PFSK-1 (cell line): ENCODE data around the gene SKOR2.

Experiments used
- FOXP2 ChIP-seq: optimal IDR thresholded peaks from 2 replicates; pipeline ENCODE3; 2011; ENCODE audit warnings: borderline replicate concordance, control low read depth, inconsistent platforms; ENCODE audit not compliant: insufficient read depth; ENCODE audit errors: extremely low read length, extremely low read depth
- POLR2AphosphoS5 ChIP-seq: IDR thresholded peaks from 2 replicates; pipeline ENCODE4 v1.6.1; 2012; ENCODE audit warnings: low read depth, mild to moderate bottlenecking, control low read depth, low read length, moderate library complexity
- SIN3A ChIP-seq: IDR thresholded peaks from 2 replicates; pipeline ENCODE4 v1.6.1; 2012; ENCODE audit warnings: mild to moderate bottlenecking, low read length, moderate library complexity, borderline replicate concordance; ENCODE audit not compliant: insufficient read depth
- TAF1 ChIP-seq: IDR thresholded peaks from 2 replicates; pipeline ENCODE4 v1.6.1; 2012; ENCODE audit warnings: low read length, control low read depth, borderline replicate concordance; ENCODE audit not compliant: insufficient read depth
- TF ChIP-seq, protein P1 (sequence below), 2 experiments: IDR thresholded peaks; 2 replicates each; pipeline versions ENCODE4 v1.6.1 to v1.8.0; 2011 to 2012; ENCODE audit warnings: low read depth in 2 of 2, low read length in 2 of 2, control low read depth in 1 of 2, inconsistent platforms in 1 of 2, mild to moderate bottlenecking in 1 of 2, moderate library complexity in 1 of 2; ENCODE audit not compliant: insufficient read depth in 1 of 2

SKOR2 gene

DNA sequence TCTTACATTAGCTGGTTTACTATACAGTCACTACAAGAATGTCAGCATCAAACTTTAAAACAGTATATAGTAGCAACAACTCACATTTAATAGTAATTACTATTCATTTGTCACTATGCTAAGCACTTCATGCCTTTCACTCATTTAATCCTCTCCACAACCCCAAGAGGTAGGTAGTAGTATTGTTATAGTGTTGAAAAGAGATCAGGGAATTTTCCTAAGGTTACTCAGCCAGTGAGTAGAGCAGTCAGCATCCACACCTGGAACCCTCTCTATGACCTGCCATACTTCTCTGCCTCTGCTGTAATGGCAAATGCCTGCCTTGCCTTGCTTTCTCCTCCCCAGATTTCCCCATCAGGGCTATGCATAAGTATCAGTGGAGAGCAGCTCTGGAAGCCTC is 24.8 kb downstream of the SKOR2 start:
- TF ChIP-seq POLR2AphosphoS5, result no peak
- TF ChIP-seq SIN3A, result no peak

DNA sequence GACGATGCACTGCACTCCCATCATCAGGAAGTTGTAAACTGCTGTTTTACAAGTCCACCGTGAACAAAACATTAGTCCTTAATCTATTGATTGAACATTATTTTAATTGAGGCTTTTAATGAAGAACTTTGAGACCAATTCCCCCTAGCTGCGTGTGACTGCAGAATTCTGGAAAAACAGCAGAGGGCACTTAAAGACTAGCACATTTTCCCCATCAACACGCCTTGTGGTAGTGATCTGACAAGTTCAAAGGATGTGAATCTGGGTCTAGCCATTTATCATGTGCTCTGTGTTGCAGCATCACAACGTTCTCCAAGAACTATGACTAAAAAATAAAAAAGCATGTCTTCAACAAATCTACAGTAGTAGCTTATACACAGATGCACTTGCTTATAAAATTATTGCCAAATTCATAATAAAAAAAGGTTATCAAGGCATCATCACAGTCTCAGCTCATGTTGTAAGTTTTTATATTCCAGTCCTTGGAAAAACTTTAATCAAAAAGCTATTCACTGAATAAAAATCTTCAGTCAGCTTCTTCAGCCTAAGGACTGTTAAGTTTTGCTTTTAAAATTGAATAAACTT is 35.8 kb downstream of the SKOR2 start:
- no peak for TF ChIP-seq TAF1
- no peak for TF ChIP-seq FOXP2

DNA sequence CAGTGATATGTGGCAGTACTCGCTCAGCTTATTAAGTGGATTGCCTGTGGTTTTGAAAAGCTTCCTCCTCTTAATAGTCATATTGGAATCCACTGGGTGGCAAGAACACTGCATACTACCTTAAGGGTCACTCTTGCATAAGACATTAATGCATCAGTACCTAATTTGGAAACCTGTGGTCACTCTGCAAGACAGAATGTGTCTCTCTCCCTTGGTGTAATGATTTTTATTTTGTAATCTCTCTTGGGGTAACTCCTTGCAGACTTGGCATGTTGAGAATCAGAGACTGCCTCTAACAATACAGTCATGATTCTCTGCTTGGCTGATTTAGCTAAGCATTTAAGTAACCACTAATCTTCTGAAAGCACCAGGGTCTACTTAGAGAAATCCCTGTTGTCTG is 42.3 kb downstream of the SKOR2 start:
- TF ChIP-seq, protein P1, sequence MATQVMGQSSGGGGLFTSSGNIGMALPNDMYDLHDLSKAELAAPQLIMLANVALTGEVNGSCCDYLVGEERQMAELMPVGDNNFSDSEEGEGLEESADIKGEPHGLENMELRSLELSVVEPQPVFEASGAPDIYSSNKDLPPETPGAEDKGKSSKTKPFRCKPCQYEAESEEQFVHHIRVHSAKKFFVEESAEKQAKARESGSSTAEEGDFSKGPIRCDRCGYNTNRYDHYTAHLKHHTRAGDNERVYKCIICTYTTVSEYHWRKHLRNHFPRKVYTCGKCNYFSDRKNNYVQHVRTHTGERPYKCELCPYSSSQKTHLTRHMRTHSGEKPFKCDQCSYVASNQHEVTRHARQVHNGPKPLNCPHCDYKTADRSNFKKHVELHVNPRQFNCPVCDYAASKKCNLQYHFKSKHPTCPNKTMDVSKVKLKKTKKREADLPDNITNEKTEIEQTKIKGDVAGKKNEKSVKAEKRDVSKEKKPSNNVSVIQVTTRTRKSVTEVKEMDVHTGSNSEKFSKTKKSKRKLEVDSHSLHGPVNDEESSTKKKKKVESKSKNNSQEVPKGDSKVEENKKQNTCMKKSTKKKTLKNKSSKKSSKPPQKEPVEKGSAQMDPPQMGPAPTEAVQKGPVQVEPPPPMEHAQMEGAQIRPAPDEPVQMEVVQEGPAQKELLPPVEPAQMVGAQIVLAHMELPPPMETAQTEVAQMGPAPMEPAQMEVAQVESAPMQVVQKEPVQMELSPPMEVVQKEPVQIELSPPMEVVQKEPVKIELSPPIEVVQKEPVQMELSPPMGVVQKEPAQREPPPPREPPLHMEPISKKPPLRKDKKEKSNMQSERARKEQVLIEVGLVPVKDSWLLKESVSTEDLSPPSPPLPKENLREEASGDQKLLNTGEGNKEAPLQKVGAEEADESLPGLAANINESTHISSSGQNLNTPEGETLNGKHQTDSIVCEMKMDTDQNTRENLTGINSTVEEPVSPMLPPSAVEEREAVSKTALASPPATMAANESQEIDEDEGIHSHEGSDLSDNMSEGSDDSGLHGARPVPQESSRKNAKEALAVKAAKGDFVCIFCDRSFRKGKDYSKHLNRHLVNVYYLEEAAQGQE (IDR thresholded peaks at IDR 0.05; ENCODE audit: insufficient read depth in 1 of 2, low read depth in 2 of 2, low read length in 2 of 2), result no peak
- TF ChIP-seq FOXP2, result no peak
- TF ChIP-seq TAF1, result no peak
- no peak for TF ChIP-seq SIN3A
- no peak for TF ChIP-seq POLR2AphosphoS5

DNA sequence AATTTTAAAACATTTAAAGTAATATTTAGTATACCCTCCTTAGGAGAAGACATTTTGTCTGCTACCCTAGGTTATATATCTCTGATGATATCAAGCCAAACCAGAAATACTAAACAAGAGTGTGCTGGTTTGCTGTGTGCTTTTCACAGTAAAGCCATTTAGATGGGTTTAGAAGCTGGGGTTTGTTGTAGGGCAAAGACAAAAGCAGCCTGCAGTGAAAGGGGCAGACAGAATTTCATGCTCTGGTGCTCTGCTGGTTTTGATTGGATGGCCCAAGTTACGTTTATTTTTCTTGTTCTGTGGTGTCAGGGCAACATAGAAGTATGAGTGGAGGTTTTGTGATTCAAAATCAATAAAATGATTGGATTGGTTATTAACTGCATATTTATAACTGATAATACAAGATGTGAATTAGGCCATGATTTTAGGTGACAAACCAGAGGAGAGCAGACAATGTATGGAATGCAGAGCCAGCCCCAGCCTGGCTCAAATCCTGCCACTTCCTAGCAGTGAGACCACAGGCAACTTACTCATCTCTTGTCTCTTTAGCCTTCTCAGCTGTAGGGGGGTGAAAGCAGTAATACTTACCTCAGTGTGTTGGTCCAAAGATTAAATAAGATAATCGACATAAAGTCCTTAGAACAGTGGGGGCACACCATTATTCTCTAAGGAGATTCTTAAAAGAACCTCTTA is 44.4 kb downstream of the SKOR2 start:
- TF ChIP-seq FOXP2, result no peak
- no peak for TF ChIP-seq TAF1
- no peak for TF ChIP-seq POLR2AphosphoS5
- TF ChIP-seq SIN3A, result no peak
- TF ChIP-seq, protein P1 (IDR thresholded peaks at IDR 0.05; ENCODE audit: insufficient read depth in 1 of 2, low read depth in 2 of 2, low read length in 2 of 2), result no peak

DNA sequence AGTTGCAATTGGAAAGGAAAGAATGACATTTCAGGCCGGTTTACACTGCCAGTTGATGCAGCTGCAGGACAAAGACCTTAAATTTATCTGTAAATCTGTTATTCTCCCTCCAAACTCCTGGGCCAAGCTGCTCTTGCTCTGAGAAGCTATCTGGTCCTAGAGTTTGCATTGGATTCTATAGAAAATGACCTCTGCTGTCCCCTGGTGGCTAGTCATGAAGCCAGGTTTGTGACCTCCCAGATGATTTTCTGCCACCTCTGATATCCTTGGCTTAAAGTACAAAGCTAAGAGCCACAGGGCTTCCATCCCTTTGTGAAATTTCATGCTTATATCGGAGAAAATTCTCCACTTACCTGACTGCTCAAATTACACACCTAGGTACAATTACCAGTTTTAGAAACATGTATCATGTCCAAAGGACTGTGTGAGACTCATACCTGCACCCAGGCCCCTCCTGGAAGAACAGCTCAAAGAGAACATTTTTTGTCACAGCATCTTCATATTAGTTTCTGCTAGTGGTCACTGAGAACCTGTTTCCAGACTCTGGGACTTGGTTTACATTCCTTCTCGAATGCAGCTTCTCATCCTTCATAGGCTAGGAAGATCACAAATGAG is 46.4 kb downstream of the SKOR2 start:
- TF ChIP-seq POLR2AphosphoS5 (no peak), SIN3A (no peak), FOXP2 (no peak), TAF1 (no peak)
- TF ChIP-seq, protein P1 (IDR thresholded peaks at IDR 0.05; ENCODE audit: insufficient read depth in 1 of 2, low read depth in 2 of 2, low read length in 2 of 2), result no peak
